Mucosa of stomach (tissue), 1 donor: ENCODE results near the gene SRRD.

ENCODE experiments used
- H3K27me3 ChIP-seq: one replicate; pipeline ENCODE4 v1.7.0; 2013; ENCODE audit warnings: mild to moderate bottlenecking, low read length; ENCODE audit not compliant: control insufficient read depth, insufficient read depth
- H3K36me3 ChIP-seq: one replicate; pipeline ENCODE4 v1.7.0; 2013; ENCODE audit warnings: low read length; ENCODE audit not compliant: control insufficient read depth, insufficient read depth
- H3K4me1 ChIP-seq: one replicate; pipeline ENCODE4 v1.7.0; 2013; ENCODE audit warnings: mild to moderate bottlenecking, low read length; ENCODE audit not compliant: control insufficient read depth, insufficient read depth
- H3K4me3 ChIP-seq: one replicate; pipeline ENCODE4 v1.7.0; 2013; ENCODE audit warnings: low read length
- H3K9ac ChIP-seq: one replicate; pipeline ENCODE4 v1.7.0; 2013; ENCODE audit warnings: mild to moderate bottlenecking, low read length, moderate library complexity
- H3K9me3 ChIP-seq: one replicate; pipeline ENCODE4 v1.7.0; 2013; ENCODE audit warnings: mild to moderate bottlenecking, low read length, moderate library complexity; ENCODE audit not compliant: control insufficient read depth
- donor health status: Pancreatic carcinoma.

Gene SRRD

DNA sequence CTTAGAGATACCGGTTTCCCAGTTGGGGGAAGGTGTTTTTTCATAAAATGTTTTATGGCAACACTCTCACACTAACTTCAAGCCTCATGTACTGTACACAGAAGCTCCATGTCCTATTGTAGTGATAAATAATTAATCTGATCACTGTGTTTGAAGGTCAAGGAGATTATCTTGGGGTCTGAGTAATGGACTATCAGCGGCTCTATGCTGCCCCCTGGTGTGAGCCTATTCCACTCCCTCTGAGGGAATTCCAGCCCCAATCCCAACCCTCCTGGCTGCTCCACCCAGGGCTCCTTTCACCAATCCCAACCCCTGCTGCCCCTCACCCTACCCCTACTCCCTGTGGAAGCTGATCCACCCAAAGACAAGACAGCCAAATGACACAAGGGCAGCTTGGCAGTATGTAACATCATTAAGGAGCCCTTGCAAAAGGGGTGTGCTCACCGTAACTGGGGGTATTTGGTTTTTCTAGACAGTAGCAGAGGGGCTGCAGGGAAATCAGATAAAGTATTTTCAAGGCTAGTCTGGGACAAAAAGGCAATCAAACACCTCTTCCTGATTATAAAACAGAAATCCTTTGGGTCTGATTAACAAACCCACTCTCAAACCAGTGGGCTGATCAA lies 22.4 kb upstream of the SRRD start:
- H3K4me3 ChIP-seq = no peak overlapping the region
- H3K36me3 ChIP-seq = peaks cover 23% of the 10 kb centered on the region
- H3K9ac ChIP-seq = peak overlapping the region; percentile 15
- H3K4me1 ChIP-seq = peaks cover 7% of the 10 kb centered on the region
- no peaks in the 10 kb centered on the region for H3K27me3 ChIP-seq
- H3K9me3 ChIP-seq = no peaks in the 10 kb centered on the region

DNA sequence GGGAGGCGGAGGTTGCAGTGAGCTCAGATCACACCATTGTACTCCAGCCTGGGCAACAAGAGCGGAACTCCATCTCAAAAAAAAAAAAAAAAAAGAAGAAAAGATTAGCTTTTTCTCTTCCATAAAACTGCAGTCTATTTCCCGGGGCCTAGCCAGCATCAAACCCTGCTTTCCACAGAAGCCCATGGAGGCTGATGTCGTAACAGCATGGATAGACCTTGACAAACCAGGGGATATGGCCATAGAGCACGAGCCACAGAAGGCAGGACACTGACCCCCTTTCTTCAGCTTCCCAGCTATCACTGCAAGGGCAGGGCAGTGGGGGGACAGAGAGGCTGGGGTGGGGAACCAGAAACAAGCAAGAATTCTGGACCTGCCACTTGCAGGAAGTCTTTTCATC lies 21.6 kb upstream of the SRRD start:
- peaks cover 23% of the 10 kb centered on the region for H3K36me3 ChIP-seq
- H3K4me1 ChIP-seq = peaks cover 7% of the 10 kb centered on the region
- no peaks in the 10 kb centered on the region for H3K9me3 ChIP-seq
- H3K4me3 ChIP-seq = no peak overlapping the region
- H3K9ac ChIP-seq = no peak overlapping the region
- H3K27me3 ChIP-seq = no peaks in the 10 kb centered on the region

DNA sequence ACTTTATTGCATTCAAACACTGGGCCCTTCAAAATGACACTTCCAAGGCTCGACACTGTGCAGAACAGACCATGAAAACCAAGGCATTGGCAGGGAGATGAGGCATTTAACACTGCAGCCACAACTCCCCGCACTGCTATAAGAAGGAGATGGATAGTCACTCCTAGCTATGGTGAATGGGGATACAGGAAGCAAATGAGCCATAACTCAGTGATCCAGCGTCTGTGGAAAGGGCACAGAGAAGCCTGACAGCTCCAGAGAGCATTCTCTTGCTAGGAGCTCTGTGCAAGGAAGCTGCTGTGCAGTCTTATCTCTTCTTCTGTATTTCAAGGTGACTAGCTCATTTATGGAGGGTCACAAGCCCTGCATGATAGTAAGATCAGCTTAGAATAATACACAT lies 21.0 kb upstream of the SRRD start:
- Histone ChIP-seq H3K4me3 (no peak overlapping the region), H3K4me1 (peaks cover 7% of the 10 kb centered on the region), H3K36me3 (peaks cover 19% of the 10 kb centered on the region), H3K27me3 (no peaks in the 10 kb centered on the region), H3K9me3 (no peaks in the 10 kb centered on the region), H3K9ac (no peak overlapping the region)

DNA sequence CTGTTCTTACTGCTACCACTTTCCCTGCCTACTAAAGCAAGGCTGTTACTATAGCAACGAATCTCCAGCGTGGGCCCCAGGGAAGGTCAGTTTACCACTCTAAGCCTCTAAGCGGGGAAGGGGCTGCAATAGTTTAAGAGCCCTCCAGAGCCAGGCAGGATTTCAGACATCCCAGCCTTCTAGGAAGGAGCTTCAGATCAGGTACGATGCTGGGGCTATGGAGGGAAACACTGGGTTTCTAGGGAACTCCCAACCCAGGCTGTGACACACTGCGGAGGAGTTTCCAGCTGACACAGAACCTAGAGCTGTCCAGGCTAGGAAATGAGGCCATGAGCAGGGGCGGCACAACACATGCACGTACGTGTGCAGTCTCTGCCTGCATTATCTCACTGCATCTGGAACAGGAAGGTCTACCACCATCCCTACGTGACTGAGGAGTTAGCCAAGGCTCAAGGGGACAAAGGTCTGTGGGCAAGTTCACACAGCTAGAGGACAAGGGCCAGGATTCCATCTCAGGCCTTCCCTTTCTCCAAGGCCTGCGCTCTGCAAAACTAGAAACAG lies 20.5 kb upstream of the SRRD start:
- Histone ChIP-seq H3K36me3 (peaks cover 14% of the 10 kb centered on the region), H3K4me1 (peaks cover 7% of the 10 kb centered on the region), H3K27me3 (no peaks in the 10 kb centered on the region), H3K9ac (no peak overlapping the region), H3K4me3 (no peak overlapping the region), H3K9me3 (no peaks in the 10 kb centered on the region)

DNA sequence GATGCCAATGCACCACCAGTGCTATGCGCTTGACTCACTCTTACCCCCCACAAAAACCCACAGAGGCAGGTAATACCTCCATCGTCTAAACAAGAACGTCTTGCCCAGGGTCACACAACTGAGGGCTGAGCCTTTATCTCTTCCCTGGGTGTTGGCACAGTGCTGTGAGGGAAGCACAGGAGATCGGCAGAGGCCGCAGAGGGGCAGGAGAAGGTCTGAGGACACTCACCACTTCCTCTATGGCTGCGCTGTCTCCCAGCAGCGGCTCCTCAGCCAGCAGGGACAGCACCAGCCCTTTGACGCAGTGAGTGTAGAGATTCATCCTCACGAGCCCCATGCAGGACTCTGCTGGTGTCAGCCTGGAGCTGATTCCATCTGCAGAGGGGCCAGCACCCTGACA lies 20.0 kb upstream of the SRRD start:
- peaks cover 11% of the 10 kb centered on the region for H3K36me3 ChIP-seq

DNA sequence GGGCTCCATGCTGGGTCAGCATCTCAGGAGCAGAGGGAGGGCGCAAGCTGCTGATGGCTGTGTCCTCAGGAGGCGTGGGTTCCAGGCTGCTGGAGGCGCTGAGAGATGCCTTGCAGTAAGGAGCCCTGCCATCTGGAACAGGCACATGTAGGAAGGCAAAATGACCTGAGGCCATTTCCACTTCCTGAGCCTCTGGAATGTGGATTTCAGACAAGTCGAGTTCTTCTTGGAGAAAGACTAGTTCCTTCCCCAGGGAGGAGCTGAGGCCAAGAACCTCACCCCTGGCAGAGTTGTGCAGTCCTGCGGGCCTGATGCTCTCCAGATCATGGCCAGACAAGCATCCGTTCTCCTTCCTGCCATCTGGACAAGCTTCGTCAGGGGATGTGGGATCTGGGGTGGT lies 19.4 kb upstream of the SRRD start:
- H3K36me3 ChIP-seq = peaks cover 11% of the 10 kb centered on the region
- no peaks in the 10 kb centered on the region for H3K9me3 ChIP-seq
- no peaks in the 10 kb centered on the region for H3K27me3 ChIP-seq
- H3K4me3 ChIP-seq = no peak overlapping the region
- H3K4me1 ChIP-seq = peaks cover 7% of the 10 kb centered on the region
- no peak overlapping the region for H3K9ac ChIP-seq

More for the DNA sequence above, 20.0 kb upstream of the SRRD start:
- no peak overlapping the region for H3K4me3 ChIP-seq
- no peak overlapping the region for H3K9ac ChIP-seq
- peaks cover 7% of the 10 kb centered on the region for H3K4me1 ChIP-seq
- no peaks in the 10 kb centered on the region for H3K27me3 ChIP-seq
- no peaks in the 10 kb centered on the region for H3K9me3 ChIP-seq

DNA sequence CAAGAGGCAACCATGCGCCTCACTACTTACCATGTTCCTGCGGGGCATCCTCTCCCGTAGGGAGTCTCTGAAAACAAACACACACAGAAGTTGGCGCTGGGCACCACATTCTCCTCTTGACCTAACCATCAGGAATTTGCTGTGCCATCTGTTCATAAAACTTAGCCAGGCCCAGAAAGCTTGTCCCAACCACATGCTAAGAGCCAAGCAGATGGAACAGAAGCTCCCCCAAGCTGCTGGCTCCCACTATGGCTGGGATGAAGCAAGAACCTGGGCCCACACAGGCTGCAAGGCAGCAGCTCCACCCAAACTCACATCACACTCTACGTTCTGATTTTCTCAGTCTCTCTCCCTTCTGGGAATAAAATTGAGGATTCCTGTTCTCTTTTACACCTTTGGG lies 17.5 kb upstream of the SRRD start:
- no peak overlapping the region for H3K9ac ChIP-seq
- peaks cover 8% of the 10 kb centered on the region for H3K4me1 ChIP-seq
- no peak overlapping the region for H3K4me3 ChIP-seq
- no peaks in the 10 kb centered on the region for H3K9me3 ChIP-seq
- H3K27me3 ChIP-seq = no peaks in the 10 kb centered on the region
- H3K36me3 ChIP-seq = peaks cover 22% of the 10 kb centered on the region

DNA sequence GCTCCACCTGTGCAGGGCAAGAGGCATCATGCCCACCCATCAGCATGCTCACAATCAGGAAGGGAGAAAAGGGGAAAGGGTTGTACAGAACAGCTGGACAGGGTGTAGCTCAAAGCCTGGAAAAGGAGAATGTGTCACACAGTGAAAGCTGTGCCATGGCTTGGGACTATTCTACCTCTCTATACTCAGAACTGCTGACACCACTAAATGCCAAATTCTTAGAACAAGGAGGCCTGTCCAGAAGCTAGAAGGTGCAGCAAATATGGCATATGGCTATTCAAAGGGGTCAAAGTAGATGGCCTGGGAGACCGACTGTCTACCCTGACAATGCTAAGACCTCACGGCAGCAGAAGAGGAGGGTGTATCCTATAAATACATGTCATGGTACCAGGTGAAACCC lies 12.9 kb upstream of the SRRD start:
- H3K4me3 ChIP-seq = no peak overlapping the region
- no peaks in the 10 kb centered on the region for H3K27me3 ChIP-seq
- no peak overlapping the region for H3K9ac ChIP-seq
- no peaks in the 10 kb centered on the region for H3K9me3 ChIP-seq
- H3K36me3 ChIP-seq = peaks cover 14% of the 10 kb centered on the region
- H3K4me1 ChIP-seq = peaks cover 11% of the 10 kb centered on the region

DNA sequence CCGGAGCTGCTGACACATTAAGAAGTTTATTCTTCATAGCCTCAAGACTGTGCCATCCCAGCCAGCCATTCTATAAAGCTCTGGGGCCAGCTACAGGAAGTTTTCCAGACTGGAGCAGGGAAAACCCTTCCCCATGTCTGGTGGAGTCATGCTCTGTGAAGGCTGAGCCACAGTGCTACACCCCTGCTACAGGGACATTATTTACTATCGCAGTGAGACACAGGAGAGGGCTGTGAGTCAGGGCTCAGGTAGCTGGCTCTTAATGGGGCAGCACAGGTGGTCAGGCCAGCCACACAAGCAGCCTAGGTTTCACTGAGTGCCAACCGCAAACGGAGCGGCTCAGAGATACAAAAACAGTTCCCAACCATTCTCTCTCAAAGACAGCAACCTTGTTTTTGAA lies 12.2 kb upstream of the SRRD start:
- Histone ChIP-seq H3K9me3 (no peaks in the 10 kb centered on the region), H3K36me3 (peaks cover 12% of the 10 kb centered on the region)

DNA sequence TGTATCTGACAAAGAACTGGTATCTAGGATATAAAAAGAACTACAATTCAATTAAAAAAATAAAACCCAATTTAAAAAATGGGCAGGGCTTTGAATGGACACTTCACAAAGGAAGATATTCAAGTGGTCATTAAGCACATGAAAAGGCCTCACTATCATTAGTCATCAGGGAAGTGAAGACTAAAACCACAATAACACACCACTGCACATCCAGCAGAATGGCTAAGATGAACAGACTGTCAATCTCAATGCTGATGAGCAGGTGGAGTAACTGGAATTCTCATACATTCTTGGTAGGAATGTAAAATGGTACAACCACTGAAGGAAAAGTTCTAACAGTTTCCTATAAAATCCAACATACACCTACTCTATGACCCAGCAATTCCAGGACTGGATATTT lies 9.0 kb upstream of the SRRD start:
- no peaks in the 10 kb centered on the region for H3K27me3 ChIP-seq
- H3K36me3 ChIP-seq = peaks cover 12% of the 10 kb centered on the region
- no peaks in the 10 kb centered on the region for H3K9me3 ChIP-seq
- no peak overlapping the region for H3K9ac ChIP-seq
- H3K4me1 ChIP-seq = peaks cover 14% of the 10 kb centered on the region
- H3K4me3 ChIP-seq = no peak overlapping the region

More for the DNA sequence above, 12.2 kb upstream of the SRRD start:
- no peak overlapping the region for H3K9ac ChIP-seq
- peaks cover 11% of the 10 kb centered on the region for H3K4me1 ChIP-seq
- H3K4me3 ChIP-seq = no peak overlapping the region
- no peaks in the 10 kb centered on the region for H3K27me3 ChIP-seq

DNA sequence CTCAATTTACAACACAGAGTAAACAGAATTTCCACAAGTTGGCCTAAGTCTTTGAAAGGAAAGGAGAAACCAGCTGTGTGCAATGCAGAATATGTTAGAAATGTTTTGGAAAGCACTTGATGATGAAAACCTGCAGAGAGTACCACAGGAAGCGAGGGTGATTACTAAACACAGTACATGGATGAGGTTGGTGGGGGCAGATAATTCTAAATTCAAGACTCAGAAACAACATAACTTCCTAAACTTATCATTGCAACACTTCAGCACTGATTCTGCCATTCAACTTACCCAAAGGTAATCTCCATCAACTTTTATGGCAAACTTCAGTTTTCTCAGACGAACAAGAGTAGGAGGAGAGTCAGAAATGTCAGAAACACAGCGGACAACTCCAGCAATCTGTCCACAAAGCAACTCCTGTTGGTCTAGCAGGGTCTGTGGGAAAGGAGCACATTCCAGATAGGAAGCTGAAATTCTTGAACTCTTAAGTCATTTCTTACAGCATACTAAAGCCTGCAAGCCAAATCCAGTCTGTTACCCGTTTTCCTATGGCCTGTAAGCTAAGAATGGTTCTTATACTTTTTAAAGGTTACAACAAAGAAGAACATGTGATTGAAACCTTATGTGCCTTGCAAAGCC lies 6.9 kb upstream of the SRRD start:
- H3K27me3 ChIP-seq = no peaks in the 10 kb centered on the region
- no peak overlapping the region for H3K4me3 ChIP-seq
- no peaks in the 10 kb centered on the region for H3K9me3 ChIP-seq
- no peak overlapping the region for H3K9ac ChIP-seq
- H3K4me1 ChIP-seq = peaks cover 20% of the 10 kb centered on the region
- H3K36me3 ChIP-seq = no peaks in the 10 kb centered on the region

DNA sequence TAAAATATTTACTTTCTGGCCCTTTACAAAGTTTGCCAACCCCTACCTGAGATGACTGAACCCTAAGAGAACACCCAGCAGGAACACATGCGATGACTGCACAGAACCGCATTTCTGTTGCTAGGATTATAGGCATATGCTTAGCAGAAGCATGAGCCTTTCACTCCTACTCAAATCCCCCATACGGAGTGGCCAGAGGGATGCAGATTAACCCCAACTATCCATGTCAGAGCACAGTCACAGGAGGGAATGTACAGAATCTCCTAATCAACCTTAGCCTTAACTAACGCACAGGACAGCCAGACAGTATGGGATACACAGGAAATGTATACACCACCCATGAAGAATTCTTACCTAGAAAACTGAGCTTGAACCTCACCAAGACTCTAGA lies 6.3 kb upstream of the SRRD start:
- H3K9me3 ChIP-seq = no peaks in the 10 kb centered on the region
- no peaks in the 10 kb centered on the region for H3K27me3 ChIP-seq
- no peak overlapping the region for H3K9ac ChIP-seq
- no peak overlapping the region for H3K4me3 ChIP-seq
- peaks cover 17% of the 10 kb centered on the region for H3K4me1 ChIP-seq
- no peaks in the 10 kb centered on the region for H3K36me3 ChIP-seq
